ENCODE data around the gene HORMAD2.
A peak's percentile ranks its signal among the peaks of the same experiment; 100 is the strongest.

Gene HORMAD2

DNA sequence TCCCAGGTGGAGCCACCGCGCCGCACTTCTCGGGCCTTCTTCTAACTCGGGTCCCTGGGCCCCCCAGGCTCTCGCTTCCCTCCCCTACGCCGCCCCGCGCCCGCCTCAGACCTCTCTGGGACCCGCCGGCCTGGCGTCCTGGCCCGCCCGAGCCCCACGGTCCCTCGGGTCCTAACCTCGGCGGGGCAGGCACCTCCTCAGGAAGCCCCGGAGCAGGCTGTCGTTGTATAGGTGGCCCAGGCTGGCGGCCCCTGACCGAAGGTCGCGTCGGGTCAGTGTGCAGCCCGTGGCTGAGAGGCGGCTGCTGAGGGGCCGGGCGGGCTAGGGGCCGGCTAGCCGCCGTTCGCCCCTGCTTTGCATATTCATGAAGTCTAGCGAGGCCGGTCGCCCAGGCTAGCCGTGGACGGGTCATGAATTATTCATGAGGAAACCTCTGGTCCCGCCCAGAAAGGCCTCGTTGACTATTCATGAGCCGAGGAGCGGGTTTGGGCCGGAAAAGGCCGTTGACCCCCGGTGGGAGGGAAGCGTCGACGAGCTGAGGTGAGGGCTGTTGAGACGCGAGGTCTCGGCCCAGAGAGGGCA is at the start of gene HORMAD2:
Gene HORMAD2 (plus strand): TSS at position 513 of the 582 bp plus-strand sequence. CDS start 13,489 bp downstream, outside the sequence.
- no peak for DNase-seq

GRCh38 chr22:30031328-30031727 is 48.9 kb upstream of the HORMAD2 start:
- no peak for DNase-seq

DNA sequence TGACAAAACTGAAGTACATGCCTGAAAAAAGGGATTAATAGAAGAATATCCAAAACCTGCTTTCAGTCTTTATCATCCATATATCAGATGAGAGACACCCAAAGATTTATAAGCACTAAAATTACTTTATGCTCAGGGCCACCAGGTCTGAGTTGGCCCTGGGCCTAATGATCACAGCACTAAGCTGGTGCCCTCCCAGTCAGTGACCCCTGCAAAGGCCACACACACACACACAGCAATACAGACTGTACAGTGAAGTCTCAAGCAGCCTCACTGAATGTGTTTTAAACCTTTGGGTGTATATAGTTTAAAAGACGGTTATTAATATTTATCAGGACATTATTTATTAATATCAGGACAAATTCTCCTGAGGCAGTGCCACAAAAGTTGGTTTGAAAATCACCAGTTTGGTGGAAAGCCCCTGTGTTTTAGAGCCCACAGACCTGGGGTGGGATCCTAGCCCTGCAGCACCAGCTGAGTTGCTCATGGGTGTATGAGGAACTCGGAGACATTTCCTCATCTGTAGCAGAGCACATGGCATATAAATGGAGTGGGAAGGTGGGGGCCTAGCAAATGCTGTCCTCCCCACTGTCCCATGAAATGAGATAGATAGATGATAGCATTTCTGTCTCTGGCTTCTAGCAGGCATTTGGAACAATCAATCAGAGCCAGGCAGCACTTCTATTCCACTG is 48.4 kb upstream of the HORMAD2 start:
- no peak for DNase-seq

DNA sequence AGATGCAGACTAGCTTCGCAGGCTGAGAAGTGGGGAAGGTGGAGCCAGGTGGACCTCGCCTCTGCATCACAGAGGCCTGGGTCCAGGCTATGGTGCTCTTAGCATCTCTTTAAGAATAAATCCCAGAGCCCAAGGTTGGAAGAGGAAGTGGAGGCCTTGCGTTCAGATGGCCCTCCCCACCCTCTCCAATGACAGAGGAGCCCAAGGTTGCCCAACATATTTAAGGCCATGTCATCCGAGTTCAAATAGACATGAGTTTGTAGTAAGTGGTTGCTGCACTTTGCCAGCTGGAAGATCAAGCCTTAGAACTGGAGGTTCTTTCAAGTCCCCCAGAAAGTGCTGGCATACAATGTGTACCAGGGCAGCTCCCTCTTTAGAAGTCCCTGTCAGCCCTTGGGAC is 47.1 kb upstream of the HORMAD2 start:
- DNase-seq = no peak

- no peak for DNase-seq
Observed at GRCh38 chr22:30033901-30034300, 46.4 kb upstream of the HORMAD2 start.

GRCh38 chr22:30036656-30037055 is 43.6 kb upstream of the HORMAD2 start:
- DNase-seq = no peak

DNA sequence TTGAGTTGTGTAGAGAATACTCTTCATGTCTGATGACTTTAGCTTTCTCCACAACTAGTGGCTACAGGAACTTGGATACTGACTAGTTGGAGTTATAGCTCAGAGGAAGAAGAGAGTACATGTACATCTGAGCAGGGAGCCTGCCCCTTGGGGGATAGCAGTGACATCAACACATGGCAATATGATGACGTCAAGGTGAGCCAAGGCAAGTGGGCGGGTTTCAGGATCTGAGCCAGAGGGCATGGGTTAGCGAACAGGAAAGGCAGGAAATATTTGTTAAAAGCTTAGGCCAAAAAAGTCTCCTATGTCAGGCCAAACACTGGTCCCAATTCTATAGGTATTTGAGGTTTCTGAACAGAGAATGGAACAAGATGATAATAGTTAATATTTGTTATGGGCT is 42.0 kb upstream of the HORMAD2 start:
- no peak for DNase-seq

DNA sequence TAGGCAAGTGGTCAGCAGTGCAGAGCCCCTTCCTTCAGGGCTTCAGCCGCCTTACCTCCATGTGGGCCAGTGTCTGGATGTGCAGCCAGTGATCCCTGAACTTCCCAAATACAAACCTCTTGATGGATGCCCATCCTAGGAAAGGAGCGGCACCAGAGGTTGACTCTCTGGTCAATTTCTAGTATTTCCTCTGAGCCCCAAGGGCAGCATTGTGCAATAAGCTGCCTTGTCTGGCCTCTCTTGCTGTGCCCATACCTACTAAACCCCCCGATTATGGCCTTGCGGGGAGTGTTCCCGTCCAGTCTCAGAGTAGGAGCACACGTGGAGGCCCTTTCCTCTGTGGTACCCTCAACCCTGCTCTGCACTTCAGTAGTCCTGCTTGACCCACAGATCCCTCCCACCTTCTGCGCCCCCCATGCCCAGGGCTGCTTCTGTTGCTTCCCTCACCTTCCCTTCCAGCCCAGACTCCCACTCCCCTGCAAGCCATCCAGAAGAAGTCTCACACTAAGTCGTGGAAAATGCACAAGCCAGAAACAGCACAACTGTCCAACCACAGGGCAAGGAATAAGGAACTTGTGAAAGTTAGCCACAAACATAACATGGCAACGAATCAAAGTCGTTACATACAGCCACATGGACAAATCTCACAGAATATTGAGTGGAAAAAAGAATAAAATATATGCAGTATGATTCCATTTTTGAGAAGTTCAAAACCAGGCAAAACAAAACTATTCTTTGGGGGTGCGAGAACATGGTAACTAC is 39.6 kb upstream of the HORMAD2 start:
- DNase-seq = no peak

DNA sequence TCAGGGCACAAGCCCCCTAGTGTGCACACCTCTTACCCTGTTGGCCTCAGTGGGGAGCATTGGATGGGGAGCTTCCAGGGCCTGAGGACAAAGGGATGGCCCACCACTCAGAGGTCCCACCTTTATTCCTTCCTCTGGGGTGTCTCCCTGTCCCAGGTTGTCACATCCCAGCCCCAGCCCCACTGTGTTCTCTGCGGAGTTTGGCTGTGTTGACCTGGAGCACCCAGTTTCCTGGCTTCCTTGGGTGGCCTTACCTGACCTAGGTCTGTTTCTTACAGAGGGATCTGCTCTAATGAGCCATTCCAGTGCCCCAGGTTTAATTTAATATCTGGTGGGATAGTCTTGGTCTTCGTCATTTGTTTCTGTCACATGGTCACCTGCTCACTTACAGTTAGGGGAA is 38.8 kb upstream of the HORMAD2 start:
- DNase-seq = no peak

GRCh38 chr22:30041881-30042280 is 38.4 kb upstream of the HORMAD2 start:
- no peak for DNase-seq

- no peak for DNase-seq
Observed at GRCh38 chr22:30043161-30043560, 37.1 kb upstream of the HORMAD2 start.

DNA sequence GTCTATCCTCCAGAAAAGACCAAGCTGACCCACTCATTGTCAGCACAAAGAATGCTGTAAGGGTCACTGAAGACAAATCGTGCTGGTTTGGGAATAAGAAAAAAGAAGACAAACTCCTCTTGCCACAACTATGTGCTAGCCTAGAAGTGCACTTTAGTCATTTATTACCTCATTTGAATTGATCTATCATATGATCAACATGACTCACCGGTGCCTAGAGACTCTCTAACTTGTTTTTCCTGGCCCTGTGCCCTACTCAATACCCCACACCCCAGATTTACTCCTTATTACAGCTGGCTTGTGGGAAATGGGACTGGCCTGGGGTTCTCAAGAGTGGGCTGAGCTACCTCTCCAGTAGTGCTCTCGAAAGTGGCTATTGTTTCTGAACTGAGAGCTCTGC is 35.9 kb upstream of the HORMAD2 start:
- DNase-seq = peak; percentile 12

DNA sequence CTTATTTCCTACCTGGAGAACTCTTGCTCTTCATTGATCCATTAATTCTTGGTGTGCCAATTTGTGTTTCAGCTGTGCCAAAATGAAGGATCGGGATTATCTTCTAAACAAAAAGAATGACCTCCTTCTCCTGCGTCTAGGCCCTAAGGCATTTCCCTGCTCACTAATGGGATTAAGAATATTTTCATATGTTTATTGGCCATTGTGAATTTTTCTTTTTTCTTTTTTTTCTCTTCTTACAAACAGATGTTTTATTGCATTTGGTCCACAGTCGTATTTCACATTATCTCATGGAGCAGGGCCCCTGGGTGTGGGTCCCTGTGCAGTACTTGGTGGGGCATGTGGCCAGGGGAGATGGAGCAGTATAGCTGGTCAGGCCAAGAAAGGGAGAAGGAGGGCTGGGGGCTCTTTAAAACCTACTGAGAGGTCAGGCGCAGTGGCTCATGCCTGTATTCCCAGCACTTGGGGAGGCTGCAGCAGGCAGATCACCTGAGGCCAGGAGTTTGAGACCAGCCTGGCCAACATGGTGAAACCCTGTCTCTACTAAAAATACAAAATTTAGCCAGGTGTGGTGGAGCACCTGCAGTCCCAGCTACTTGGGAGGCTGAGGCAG is 35.3 kb upstream of the HORMAD2 start:
- no peak for DNase-seq

- DNase-seq = no peak
Observed at GRCh38 chr22:30045494-30045887, 34.8 kb upstream of the HORMAD2 start.

DNA sequence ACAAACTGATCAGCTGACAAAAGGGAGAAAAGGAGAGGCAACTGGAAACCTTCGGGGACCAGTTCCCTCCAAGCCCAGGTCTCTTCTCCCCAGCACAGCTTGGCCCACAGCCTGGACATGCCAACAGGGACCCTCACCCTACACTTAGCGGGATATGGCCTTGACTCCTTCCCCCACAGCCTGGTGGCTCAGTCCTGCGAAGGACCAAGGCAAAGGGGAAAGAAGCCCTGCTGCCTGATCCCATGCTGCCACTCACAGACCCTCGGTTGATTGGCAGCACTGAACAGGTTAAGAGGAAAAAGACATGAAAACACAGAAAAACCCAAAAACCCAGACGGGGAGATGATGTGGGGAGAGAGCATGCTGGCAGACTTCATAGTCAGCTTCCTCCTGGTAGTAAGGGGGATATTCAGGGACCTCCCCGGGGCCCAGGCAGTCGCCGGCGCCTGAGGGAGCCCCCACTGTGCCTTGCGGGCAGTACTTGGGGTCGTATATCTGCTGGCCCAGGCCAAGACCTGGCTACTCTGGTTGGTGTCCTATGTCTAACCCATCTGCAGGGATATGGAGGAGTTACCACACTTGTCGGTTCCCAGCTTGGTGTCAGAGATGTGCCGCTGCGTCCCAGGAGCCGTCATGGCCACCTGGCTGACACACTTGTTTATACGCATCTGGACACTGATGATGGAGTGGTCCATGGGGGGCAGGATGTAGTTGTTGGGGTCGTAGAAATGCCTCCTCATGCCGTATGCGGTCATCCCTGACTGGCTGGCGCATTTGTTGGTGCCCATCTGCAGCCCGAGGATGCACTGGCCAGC is 34.2 kb upstream of the HORMAD2 start:
- no peak for DNase-seq

GRCh38 chr22:30046716-30047363 is 33.4 kb upstream of the HORMAD2 start:
- DNase-seq = no peak

GRCh38 chr22:30047364-30047738 is 32.9 kb upstream of the HORMAD2 start:
- DNase-seq = no peak

- no peak for DNase-seq
Observed at GRCh38 chr22:30048681-30049080, 31.6 kb upstream of the HORMAD2 start.

- no peak for DNase-seq
Observed at GRCh38 chr22:30054067-30054763, 26.0 kb upstream of the HORMAD2 start.

DNA sequence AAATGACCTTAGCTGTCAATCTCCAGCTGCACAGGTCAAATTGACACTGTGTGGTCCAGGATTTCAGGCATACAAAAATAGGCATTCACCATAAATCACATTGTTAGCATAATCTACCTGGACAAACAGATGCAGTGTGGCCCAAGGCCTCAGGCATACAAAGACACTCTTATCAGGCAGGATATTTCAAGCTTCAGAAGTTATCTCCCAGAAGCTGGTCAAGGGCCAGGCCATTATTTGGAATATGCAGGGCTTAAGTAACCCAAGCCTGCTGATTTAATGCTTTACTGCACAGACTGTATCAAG is 25.5 kb upstream of the HORMAD2 start:
- no peak for DNase-seq

- DNase-seq = no peak
Observed at GRCh38 chr22:30056015-30056414, 24.2 kb upstream of the HORMAD2 start.

DNA sequence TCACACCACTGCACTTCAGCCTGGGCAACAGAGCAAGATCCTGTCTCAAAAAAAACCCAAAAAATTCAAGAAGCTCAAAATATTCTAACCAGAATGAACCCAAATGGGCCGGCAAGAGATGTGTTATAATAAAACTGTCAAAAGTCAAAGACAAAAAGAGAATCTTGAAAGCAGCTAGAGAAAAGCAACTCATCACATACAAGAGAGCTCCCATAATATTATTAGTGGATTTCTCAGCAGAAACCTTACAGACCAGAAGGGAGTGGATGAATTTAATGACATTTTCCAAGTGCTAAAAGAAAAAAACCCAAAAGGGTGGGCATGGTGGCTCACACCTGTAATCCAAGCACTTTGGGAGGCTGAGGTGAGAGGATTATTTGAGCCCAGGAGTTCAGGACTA is 22.9 kb upstream of the HORMAD2 start:
- DNase-seq = no peak
